Measurements from ENCODE around the gene GRIA3.

DNA sequence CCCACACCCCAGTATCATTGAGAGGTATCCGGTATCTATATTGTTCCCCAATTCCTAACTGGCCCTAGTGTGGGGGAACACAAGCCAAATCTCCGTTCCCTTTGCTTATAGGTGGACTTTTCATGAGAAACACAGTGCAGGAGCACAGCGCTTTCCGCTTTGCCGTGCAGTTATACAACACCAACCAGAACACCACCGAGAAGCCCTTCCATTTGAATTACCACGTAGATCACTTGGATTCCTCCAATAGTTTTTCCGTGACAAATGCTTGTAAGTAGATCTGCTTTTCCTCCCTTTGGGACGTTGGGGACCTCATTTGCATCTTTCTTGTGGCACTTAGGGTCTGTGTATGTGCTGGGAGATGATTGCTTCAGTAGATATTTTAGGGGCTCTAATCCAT, 1.6 kb downstream of the GRIA3 start:
- TF ChIP-seq, protein P1, sequence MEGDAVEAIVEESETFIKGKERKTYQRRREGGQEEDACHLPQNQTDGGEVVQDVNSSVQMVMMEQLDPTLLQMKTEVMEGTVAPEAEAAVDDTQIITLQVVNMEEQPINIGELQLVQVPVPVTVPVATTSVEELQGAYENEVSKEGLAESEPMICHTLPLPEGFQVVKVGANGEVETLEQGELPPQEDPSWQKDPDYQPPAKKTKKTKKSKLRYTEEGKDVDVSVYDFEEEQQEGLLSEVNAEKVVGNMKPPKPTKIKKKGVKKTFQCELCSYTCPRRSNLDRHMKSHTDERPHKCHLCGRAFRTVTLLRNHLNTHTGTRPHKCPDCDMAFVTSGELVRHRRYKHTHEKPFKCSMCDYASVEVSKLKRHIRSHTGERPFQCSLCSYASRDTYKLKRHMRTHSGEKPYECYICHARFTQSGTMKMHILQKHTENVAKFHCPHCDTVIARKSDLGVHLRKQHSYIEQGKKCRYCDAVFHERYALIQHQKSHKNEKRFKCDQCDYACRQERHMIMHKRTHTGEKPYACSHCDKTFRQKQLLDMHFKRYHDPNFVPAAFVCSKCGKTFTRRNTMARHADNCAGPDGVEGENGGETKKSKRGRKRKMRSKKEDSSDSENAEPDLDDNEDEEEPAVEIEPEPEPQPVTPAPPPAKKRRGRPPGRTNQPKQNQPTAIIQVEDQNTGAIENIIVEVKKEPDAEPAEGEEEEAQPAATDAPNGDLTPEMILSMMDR (IDR thresholded peaks at IDR 0.05), result no peak
- TF ChIP-seq, protein P2, sequence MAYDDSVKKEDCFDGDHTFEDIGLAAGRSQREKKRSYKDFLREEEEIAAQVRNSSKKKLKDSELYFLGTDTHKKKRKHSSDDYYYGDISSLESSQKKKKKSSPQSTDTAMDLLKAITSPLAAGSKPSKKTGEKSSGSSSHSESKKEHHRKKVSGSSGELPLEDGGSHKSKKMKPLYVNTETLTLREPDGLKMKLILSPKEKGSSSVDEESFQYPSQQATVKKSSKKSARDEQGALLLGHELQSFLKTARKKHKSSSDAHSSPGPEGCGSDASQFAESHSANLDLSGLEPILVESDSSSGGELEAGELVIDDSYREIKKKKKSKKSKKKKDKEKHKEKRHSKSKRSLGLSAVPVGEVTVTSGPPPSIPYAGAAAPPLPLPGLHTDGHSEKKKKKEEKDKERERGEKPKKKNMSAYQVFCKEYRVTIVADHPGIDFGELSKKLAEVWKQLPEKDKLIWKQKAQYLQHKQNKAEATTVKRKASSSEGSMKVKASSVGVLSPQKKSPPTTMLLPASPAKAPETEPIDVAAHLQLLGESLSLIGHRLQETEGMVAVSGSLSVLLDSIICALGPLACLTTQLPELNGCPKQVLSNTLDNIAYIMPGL (CRISPR knock-in tag; IDR thresholded peaks at IDR 0.05), result no peak
- TF ChIP-seq NR2C2 (CRISPR knock-in tag; IDR thresholded peaks at IDR 0.05), result no peak
- TF ChIP-seq, protein P3, sequence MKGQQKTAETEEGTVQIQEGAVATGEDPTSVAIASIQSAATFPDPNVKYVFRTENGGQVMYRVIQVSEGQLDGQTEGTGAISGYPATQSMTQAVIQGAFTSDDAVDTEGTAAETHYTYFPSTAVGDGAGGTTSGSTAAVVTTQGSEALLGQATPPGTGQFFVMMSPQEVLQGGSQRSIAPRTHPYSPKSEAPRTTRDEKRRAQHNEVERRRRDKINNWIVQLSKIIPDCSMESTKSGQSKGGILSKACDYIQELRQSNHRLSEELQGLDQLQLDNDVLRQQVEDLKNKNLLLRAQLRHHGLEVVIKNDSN (CRISPR knock-in tag; IDR thresholded peaks at IDR 0.05), result no peak
- TF ChIP-seq TEAD1 (CRISPR knock-in tag; IDR thresholded peaks at IDR 0.05), result no peak
- TF ChIP-seq CREB1 (CRISPR knock-in tag; IDR thresholded peaks at IDR 0.05), result no peak
- TF ChIP-seq ZNF232 (CRISPR knock-in tag; IDR thresholded peaks at IDR 0.05), result no peak
- TF ChIP-seq JUN (CRISPR knock-in tag; IDR thresholded peaks at IDR 0.05), result no peak
- TF ChIP-seq, protein P4, sequence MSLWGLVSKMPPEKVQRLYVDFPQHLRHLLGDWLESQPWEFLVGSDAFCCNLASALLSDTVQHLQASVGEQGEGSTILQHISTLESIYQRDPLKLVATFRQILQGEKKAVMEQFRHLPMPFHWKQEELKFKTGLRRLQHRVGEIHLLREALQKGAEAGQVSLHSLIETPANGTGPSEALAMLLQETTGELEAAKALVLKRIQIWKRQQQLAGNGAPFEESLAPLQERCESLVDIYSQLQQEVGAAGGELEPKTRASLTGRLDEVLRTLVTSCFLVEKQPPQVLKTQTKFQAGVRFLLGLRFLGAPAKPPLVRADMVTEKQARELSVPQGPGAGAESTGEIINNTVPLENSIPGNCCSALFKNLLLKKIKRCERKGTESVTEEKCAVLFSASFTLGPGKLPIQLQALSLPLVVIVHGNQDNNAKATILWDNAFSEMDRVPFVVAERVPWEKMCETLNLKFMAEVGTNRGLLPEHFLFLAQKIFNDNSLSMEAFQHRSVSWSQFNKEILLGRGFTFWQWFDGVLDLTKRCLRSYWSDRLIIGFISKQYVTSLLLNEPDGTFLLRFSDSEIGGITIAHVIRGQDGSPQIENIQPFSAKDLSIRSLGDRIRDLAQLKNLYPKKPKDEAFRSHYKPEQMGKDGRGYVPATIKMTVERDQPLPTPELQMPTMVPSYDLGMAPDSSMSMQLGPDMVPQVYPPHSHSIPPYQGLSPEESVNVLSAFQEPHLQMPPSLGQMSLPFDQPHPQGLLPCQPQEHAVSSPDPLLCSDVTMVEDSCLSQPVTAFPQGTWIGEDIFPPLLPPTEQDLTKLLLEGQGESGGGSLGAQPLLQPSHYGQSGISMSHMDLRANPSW (CRISPR knock-in tag; conservative IDR thresholded peaks at IDR 0.05; ENCODE audit: low read depth), result no peak
- TF ChIP-seq ZBTB21 (CRISPR knock-in tag; IDR thresholded peaks at IDR 0.05; ENCODE audit: borderline replicate concordance), result no peak
